ENCODE results near the gene THRSP.
"Not testable (repeated sequence)": the region's sequence is repeated elsewhere in the genome, so short reads cannot be mapped to it uniquely, and the experiment has no call there.

GRCh38 chr11:78059749-78060328 lies 3.8 kb upstream of the THRSP start:
- not testable (repeated sequence) for TF ChIP-seq CTCF (IDR thresholded peaks at IDR 0.05; ENCODE audit: control extremely low read depth in 1 of 3, insufficient read depth in 1 of 3, low read depth in 1 of 3, low read length in 3 of 3); CHD1 (IDR thresholded peaks at IDR 0.05; ENCODE audit: low read depth, low read length); POLR2A (IDR thresholded peaks at IDR 0.05; ENCODE audit: control extremely low read depth in 1 of 2, low read depth in 2 of 2, low read length in 2 of 2); EP300 (IDR thresholded peaks at IDR 0.05; ENCODE audit: borderline replicate concordance in 1 of 2, low read depth in 2 of 2, low read length in 2 of 2); MAX (IDR thresholded peaks at IDR 0.05); CEBPB (IDR thresholded peaks at IDR 0.05; ENCODE audit: low read depth, low read length); JUN (IDR thresholded peaks at IDR 0.05; ENCODE audit: low read depth, low read length); USF2 (IDR thresholded peaks at IDR 0.05; ENCODE audit: low read length); TBP (IDR thresholded peaks at IDR 0.05; ENCODE audit: low read depth, low read length); CHD2 (IDR thresholded peaks at IDR 0.05; ENCODE audit: low read length)
